ENCODE measurements around the gene ZNG1F.
"Not testable (repeated sequence)": the region's sequence is repeated elsewhere in the genome, so short reads cannot be mapped to it uniquely, and the experiment has no call there.

Gene ZNG1F

DNA sequence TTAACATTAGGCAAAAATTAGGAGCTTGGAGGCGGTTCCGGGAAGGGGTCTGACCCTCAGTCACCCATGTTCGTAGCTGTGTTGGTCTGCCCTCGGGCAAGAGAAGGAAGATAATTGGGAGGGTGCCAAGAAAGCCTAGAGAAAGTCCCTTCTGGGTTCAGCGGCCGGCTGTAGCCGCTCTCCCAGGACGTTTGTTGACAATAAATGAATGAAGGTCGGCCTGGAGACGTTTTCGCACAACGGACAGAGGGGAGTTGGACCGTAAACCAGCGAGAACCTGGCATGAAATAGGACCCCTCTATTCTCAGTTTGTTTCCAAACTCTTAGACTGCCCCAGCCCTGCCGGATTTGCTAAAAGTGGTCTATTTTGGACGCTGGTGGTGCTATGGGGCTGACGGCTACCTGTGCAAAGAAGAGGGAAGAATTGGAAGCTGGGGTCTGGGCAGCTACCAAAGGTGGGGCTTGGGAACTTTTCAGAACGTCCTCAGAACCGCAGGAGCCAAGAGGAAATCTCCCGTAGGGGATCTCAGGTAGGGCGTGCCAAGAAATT, 63.9 kb downstream of the ZNG1F start:
- H3K4me2 ChIP-seq; H3K79me2 ChIP-seq (ENCODE audit: insufficient read depth, low read depth); H3K27me3 ChIP-seq (ENCODE audit: insufficient read depth, low read depth); H3K36me3 ChIP-seq (ENCODE audit: insufficient read depth); H3K4me3 ChIP-seq (IDR thresholded peaks at IDR 0.05; ENCODE audit: insufficient read depth, low read depth, low read length); H2AFZ ChIP-seq (ENCODE audit: low read depth); H3K4me1 ChIP-seq (ENCODE audit: low read depth, poor library complexity, severe bottlenecking); H3K9ac ChIP-seq; H3K27ac ChIP-seq; H4K20me1 ChIP-seq (ENCODE audit: insufficient read depth): not testable (repeated sequence)

DNA sequence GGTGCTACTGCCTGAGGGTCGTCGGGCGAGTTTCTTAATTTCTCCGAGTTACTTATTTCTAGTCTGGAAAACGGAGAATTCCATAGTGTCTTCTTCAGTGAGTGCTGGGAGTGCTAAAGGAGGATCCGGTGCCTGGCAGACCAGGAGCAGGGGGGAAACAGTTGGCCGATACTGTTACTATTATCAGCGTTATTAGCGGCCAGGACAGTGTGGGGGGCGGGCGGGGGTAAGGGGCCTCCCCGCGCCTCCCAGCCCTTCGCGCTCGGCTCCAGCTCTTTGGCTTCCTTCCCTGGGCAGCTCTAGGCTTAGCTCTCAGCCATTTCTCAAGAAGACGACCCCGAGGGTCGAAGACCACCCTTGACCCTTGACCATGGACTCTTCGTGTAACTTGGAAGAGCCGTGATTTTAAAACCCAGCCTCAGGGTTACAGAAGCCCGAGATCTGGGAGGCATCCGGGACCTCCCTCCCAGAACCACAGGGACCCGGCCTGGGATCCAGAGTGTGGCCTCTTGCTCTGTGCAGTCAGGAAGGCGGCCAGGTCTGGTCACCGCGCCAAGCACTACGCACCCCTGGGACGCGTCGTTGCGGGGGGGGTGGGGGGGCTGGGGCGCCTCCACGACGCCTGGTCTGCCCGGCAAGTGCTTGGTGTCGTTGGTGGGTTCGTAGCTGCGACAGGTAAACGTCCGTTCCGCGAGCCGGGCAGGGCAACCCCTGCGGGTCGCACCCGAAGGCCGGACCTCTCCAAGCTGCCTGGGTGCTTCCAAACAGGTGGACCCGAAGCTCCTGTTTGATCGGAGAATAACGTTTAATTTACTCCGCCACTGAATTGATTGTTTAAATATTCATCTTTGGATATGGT, 64.6 kb downstream of the ZNG1F start:
- not testable (repeated sequence) for H3K27me3 ChIP-seq (ENCODE audit: insufficient read depth, low read depth); H3K79me2 ChIP-seq (ENCODE audit: insufficient read depth, low read depth); H3K4me1 ChIP-seq (ENCODE audit: low read depth, poor library complexity, severe bottlenecking); H3K4me3 ChIP-seq (IDR thresholded peaks at IDR 0.05; ENCODE audit: insufficient read depth, low read depth, low read length); H4K20me1 ChIP-seq (ENCODE audit: insufficient read depth); H3K27ac ChIP-seq; H2AFZ ChIP-seq (ENCODE audit: low read depth); H3K36me3 ChIP-seq (ENCODE audit: insufficient read depth); H3K4me2 ChIP-seq; H3K9ac ChIP-seq

DNA sequence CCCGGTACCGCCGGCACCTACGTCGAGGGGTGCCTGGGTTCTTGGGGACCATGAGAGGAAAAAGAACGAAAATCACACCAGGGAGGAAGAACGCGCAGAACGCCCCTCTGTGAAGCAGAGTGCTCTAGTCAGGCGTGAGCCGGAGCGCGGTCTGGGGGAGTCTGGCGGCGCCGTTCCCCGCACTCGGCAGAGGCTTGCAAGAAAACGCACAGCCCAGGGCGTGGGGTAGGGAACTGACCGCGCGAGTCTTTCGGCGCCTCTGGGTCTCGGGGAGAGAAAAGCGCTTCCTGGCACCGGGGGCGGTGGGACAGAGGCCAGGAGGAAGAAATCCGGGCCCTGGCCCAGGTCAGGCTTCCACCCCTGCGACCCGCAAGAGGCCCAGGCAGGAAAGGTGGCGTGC, 65.3 kb downstream of the ZNG1F start:
- H3K79me2 ChIP-seq (ENCODE audit: insufficient read depth, low read depth); H2AFZ ChIP-seq (ENCODE audit: low read depth): not testable (repeated sequence)

DNA sequence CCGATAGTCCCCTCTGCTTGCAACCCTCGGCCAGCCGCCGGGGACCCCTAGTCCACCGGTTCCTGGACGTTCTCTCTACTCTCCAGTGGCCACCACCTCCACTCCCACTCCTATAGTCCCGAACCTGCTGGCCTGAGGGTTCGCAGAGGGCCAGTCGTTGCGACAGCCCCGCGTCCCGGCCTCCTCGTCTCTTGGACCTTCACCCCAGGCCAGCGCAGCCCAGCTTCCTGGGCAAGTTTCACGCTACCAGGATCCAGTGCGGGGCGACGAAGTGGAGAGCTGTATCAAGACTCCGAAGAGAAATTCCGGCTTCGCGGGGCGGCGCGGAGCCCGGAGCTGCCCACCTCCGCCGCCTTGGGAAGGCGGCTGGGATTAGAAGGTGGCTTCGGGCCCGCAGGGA, 65.7 kb downstream of the ZNG1F start:
- H2AFZ ChIP-seq (ENCODE audit: low read depth); H3K4me1 ChIP-seq (ENCODE audit: low read depth, poor library complexity, severe bottlenecking); H4K20me1 ChIP-seq (ENCODE audit: insufficient read depth); H3K4me2 ChIP-seq; H3K79me2 ChIP-seq (ENCODE audit: insufficient read depth, low read depth); H3K27me3 ChIP-seq (ENCODE audit: insufficient read depth, low read depth); H3K36me3 ChIP-seq (ENCODE audit: insufficient read depth); H3K4me3 ChIP-seq (IDR thresholded peaks at IDR 0.05; ENCODE audit: insufficient read depth, low read depth, low read length); H3K9ac ChIP-seq; H3K27ac ChIP-seq: not testable (repeated sequence)

More for the DNA sequence above, 65.3 kb downstream of the ZNG1F start:
- H3K27me3 ChIP-seq (ENCODE audit: insufficient read depth, low read depth); H4K20me1 ChIP-seq (ENCODE audit: insufficient read depth); H3K36me3 ChIP-seq (ENCODE audit: insufficient read depth); H3K9ac ChIP-seq; H3K4me1 ChIP-seq (ENCODE audit: low read depth, poor library complexity, severe bottlenecking); H3K4me2 ChIP-seq; H3K4me3 ChIP-seq (IDR thresholded peaks at IDR 0.05; ENCODE audit: insufficient read depth, low read depth, low read length); H3K27ac ChIP-seq: not testable (repeated sequence)

DNA sequence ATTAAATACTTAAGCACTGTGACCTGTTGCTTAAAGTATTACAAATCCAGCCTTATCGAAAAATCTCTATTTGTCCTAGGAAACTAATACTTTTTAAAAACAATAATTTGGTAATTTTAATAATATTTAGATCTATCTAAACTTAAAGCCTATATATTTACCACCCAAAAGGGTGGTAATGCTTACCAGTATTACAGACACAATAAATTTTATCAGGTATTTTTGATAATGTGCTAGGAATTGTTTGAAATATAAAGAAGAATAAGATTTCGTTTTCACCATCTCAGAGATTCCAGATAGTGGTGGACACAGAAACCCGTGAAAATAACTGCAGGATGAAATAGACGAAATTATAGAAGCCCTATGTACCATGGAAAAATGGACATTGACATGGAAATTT, 68.4 kb downstream of the ZNG1F start:
- H3K27ac ChIP-seq; H3K4me1 ChIP-seq (ENCODE audit: low read depth, poor library complexity, severe bottlenecking); H3K4me3 ChIP-seq (IDR thresholded peaks at IDR 0.05; ENCODE audit: insufficient read depth, low read depth, low read length); H3K36me3 ChIP-seq (ENCODE audit: insufficient read depth); H4K20me1 ChIP-seq (ENCODE audit: insufficient read depth); H2AFZ ChIP-seq (ENCODE audit: low read depth); H3K4me2 ChIP-seq; H3K27me3 ChIP-seq (ENCODE audit: insufficient read depth, low read depth); H3K9ac ChIP-seq; H3K79me2 ChIP-seq (ENCODE audit: insufficient read depth, low read depth): not testable (repeated sequence)

DNA sequence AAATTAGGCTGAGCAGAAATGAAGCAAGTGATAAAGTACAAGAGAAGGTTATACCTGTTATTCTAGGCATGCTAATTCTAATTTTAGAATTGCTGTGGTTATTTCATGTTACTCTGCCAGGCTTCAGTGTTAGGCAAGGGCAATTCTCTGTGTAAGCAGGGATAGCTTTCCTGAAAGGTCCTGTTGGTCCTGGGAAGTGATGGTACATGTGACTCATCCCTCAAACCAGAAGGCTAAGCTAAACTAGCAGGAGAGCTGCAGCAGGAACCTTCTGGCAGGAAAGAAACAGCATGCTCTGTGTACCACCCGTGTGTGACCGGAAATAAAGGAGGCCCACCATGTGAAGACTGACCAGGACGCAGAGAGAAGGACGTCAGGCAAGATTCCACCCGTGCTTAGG, 69.4 kb downstream of the ZNG1F start:
- not testable (repeated sequence) for H3K36me3 ChIP-seq (ENCODE audit: insufficient read depth); H3K4me3 ChIP-seq (IDR thresholded peaks at IDR 0.05; ENCODE audit: insufficient read depth, low read depth, low read length); H3K4me1 ChIP-seq (ENCODE audit: low read depth, poor library complexity, severe bottlenecking); H3K9ac ChIP-seq; H3K79me2 ChIP-seq (ENCODE audit: insufficient read depth, low read depth); H3K4me2 ChIP-seq; H3K27ac ChIP-seq; H4K20me1 ChIP-seq (ENCODE audit: insufficient read depth); H3K27me3 ChIP-seq (ENCODE audit: insufficient read depth, low read depth); H2AFZ ChIP-seq (ENCODE audit: low read depth)

DNA sequence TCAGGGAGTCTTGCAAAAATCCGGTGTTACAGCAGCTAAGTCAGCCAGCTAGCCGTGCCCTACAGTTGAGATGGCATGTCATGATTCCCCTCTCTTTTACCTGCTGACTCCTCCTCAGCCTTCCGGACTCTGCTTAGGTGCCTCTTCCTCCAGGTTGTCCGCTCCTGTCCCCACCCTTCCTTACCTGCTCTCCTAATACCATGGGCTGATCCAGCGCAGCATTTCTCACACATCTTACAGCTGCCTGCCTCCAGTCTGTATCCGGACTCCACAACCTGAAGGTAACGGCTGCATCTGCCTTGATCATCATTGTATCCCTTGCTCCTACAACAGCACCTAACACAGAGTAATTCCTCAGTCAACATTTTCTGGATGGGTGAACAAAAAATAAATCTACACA, 69.8 kb downstream of the ZNG1F start:
- not testable (repeated sequence) for H3K4me3 ChIP-seq (IDR thresholded peaks at IDR 0.05; ENCODE audit: insufficient read depth, low read depth, low read length); H3K27me3 ChIP-seq (ENCODE audit: insufficient read depth, low read depth); H3K27ac ChIP-seq; H3K4me2 ChIP-seq; H3K4me1 ChIP-seq (ENCODE audit: low read depth, poor library complexity, severe bottlenecking); H2AFZ ChIP-seq (ENCODE audit: low read depth); H3K9ac ChIP-seq; H3K36me3 ChIP-seq (ENCODE audit: insufficient read depth); H4K20me1 ChIP-seq (ENCODE audit: insufficient read depth); H3K79me2 ChIP-seq (ENCODE audit: insufficient read depth, low read depth)

DNA sequence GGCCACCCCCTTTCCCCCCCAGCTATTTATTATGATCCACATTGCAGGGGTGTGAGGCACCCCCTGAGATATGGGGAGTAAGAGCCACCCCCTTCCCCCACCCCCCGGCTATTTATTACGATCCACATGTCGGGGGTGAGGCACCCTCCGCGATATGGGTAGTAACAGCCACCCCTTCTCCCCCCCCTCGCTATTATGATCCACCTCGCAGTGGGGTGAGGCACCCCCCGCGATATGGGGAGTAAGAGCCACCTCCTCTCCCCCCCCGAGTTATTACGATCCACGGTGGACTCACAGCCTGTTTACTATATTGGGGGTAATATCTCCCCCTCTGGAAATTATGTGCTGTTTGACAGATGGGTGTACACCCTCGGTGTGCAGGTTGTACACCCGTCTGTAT, 75.8 kb downstream of the ZNG1F start:
- not testable (repeated sequence) for H2AFZ ChIP-seq (ENCODE audit: low read depth); H3K4me1 ChIP-seq (ENCODE audit: low read depth, poor library complexity, severe bottlenecking); H3K27ac ChIP-seq; H3K9ac ChIP-seq; H3K79me2 ChIP-seq (ENCODE audit: insufficient read depth, low read depth); H3K27me3 ChIP-seq (ENCODE audit: insufficient read depth, low read depth); H4K20me1 ChIP-seq (ENCODE audit: insufficient read depth); H3K36me3 ChIP-seq (ENCODE audit: insufficient read depth); H3K4me3 ChIP-seq (IDR thresholded peaks at IDR 0.05; ENCODE audit: insufficient read depth, low read depth, low read length); H3K4me2 ChIP-seq

DNA sequence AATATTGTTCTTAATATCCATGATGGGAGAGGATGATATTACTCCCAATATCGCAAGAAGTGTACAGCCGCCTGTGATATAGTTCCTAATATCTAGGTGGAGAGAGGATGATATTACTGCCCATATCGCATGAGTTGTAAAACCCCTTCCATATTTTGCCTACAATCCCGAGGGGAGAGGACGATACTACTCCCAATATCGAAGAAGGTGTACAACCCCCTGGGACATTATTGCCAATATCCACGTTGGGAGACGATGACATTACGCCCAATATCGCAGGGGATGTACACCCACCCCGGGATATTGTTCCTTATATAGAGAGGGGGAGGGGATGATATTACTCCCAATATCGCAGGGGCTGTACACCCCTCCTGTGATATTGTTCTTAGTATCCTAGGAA, 77.7 kb downstream of the ZNG1F start:
- H3K27me3 ChIP-seq (ENCODE audit: insufficient read depth, low read depth); H3K4me1 ChIP-seq (ENCODE audit: low read depth, poor library complexity, severe bottlenecking); H4K20me1 ChIP-seq (ENCODE audit: insufficient read depth); H3K36me3 ChIP-seq (ENCODE audit: insufficient read depth); H2AFZ ChIP-seq (ENCODE audit: low read depth); H3K4me3 ChIP-seq (IDR thresholded peaks at IDR 0.05; ENCODE audit: insufficient read depth, low read depth, low read length); H3K4me2 ChIP-seq; H3K79me2 ChIP-seq (ENCODE audit: insufficient read depth, low read depth); H3K9ac ChIP-seq; H3K27ac ChIP-seq: not testable (repeated sequence)

DNA sequence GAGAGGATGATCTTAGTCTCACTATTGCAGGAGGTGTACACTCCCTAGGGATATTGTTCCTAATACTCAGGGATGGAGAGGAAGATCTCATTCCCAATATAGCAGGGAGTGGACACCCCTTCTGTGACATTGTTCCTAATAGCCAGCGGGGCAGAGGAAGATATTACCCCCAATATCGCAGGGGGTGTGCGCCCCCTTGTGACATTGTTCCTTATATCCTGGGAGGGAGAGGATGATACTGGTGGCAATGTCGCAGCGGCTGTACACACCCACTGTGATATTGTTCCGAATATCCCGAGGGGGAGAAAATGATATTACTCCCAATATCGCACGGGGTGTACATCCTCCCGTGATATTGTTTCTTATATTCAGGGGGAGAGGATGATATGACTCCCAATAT, 78.2 kb downstream of the ZNG1F start:
- not testable (repeated sequence) for H3K79me2 ChIP-seq (ENCODE audit: insufficient read depth, low read depth); H3K36me3 ChIP-seq (ENCODE audit: insufficient read depth); H3K4me2 ChIP-seq; H2AFZ ChIP-seq (ENCODE audit: low read depth); H3K4me1 ChIP-seq (ENCODE audit: low read depth, poor library complexity, severe bottlenecking); H3K4me3 ChIP-seq (IDR thresholded peaks at IDR 0.05; ENCODE audit: insufficient read depth, low read depth, low read length); H3K27me3 ChIP-seq (ENCODE audit: insufficient read depth, low read depth); H3K27ac ChIP-seq; H4K20me1 ChIP-seq (ENCODE audit: insufficient read depth); H3K9ac ChIP-seq

All from KMS-11 (cell line).